KOPT-K1 (cell line): ENCODE results near the gene MGST2.

Experiments
- H3K27ac ChIP-seq: fragments of 200-600 bp; sonication (generic); 2 replicates; pipeline ENCODE4 v1.5.1; 2016; ENCODE audit warnings: antibody characterized with exemption, mild to moderate bottlenecking, low read depth, low read length; ENCODE audit not compliant: poor library complexity, severe bottlenecking
- H3K36me3 ChIP-seq: fragments of 200-600 bp; sonication (generic); 2 replicates; pipeline ENCODE4 v1.5.1; 2017; ENCODE audit warnings: antibody characterized with exemption, mild to moderate bottlenecking, low read length, moderate library complexity; ENCODE audit not compliant: insufficient read depth
- H3K9me3 ChIP-seq: fragments of 200-600 bp; sonication (generic); 2 replicates; pipeline ENCODE4 v1.5.1; 2017; ENCODE audit warnings: antibody characterized with exemption, low read length, mild to moderate bottlenecking; ENCODE audit not compliant: insufficient read depth, poor library complexity, severe bottlenecking

Gene MGST2

DNA sequence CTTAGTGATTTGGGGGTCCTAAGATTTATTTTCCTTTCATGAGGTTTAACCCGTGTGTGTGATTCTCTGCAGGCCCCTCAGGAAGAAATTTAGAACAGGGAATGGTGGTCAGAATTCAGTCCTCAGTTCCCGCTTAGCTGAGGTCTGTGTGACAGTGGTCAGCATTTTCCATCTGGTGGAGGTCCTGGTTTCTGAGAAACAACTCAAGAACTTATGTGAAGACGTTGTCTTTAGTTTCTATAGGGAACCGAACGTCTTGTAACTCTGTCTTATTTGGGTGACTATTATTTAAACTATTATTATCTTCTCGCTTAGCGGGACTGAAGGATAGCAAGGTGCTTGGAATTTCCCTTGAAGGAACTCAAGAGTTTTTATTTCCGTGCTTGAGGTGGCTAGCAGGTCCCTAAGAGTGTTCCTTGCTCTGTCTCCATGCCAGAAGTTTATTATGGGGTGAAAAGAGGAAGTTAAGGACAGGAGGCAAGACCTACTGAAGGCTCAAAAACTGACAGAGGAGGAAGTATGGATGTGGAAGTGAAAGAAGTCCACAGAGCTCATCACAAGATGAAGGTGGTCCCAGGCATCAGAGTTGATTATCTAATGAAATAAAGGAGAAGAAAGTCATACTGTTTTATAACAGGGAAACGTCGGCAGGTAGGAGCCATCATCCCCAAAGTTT is 9.4 kb downstream of the MGST2 start:
- H3K9me3 ChIP-seq: no peaks in the 10 kb centered on the region
- H3K27ac ChIP-seq: no peak overlapping the region
- H3K36me3 ChIP-seq: no peaks in the 10 kb centered on the region; the same call in 1 of the 2 replicates

DNA sequence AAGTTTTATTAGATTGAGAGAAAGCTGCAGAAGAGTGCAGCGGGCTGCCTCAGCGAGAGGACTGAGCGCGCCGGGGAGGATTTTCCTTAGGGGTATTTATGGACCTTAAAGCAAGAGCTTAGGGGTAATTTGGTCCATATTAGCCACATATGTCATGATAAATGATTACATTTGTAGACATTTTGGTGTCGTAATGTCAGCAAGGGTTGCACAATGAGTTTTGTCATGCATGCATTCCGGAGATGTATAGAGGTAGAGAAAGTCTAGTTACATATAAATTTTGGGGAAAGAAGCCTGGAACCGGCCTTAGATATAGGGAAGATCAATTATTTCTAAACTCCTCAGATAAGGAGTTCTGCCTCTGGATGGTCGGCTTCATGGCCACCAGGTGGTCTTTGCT is 10.0 kb downstream of the MGST2 start:
- no peak overlapping the region for H3K27ac ChIP-seq

DNA sequence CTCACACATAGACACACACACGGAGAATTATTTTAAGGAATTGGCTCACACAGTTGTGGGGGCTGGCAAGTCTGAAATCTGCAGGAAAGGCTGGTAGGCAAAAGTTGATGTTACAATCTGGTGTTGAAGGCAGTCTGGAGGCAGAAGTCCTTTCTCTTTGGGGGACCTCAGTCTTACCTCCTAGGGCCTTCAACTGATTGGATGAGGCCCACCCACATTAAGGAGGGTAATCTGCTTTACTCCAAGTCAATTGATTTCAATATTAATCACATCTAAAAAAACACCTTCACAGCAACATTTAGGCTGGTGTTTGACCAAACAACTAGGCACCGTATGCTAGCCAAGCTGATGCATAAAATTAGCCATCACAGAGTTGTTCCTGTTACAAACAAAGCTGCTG is 10.7 kb downstream of the MGST2 start:
- no peaks in the 10 kb centered on the region; the same call in 1 of the 2 replicates for H3K36me3 ChIP-seq
- no peaks in the 10 kb centered on the region for H3K9me3 ChIP-seq
- no peak overlapping the region for H3K27ac ChIP-seq

More for the DNA sequence above, 10.0 kb downstream of the MGST2 start:
- H3K9me3 ChIP-seq: no peaks in the 10 kb centered on the region
- H3K36me3 ChIP-seq: no peaks in the 10 kb centered on the region; the same call in 1 of the 2 replicates

DNA sequence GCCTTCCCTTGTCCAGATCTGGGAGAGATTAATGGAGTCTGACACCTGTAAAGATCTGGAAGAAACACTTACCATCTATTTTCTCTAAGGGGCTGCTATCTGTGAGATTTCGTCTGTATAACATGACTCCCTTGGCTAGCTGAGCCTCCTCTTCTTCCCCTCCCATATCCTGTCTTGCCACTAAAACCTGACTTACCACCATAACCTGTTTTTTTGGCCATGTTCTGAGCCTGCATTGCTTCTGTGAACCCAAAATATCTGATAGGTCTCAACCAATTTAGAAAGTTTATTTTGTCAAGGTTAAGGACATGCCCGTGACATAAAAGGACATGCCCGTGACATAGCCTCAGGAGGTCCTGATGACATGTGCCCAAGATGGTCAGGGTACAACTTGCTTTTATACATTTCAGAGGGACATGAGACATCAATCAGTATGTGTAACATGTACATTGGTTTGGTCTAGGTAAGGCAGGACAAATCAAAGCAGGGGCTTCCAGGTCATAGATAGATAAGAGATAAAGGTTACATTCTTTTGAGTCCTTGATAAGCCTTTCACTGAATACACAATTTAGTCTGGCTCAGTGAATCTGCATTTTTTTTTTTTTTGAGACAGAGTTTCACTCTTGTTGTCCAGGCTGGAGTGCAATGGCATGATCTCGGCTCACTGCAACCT is 11.4 kb downstream of the MGST2 start:
- Histone ChIP-seq H3K9me3 (no peaks in the 10 kb centered on the region), H3K36me3 (no peaks in the 10 kb centered on the region; the same call in 1 of the 2 replicates), H3K27ac (no peak overlapping the region)

DNA sequence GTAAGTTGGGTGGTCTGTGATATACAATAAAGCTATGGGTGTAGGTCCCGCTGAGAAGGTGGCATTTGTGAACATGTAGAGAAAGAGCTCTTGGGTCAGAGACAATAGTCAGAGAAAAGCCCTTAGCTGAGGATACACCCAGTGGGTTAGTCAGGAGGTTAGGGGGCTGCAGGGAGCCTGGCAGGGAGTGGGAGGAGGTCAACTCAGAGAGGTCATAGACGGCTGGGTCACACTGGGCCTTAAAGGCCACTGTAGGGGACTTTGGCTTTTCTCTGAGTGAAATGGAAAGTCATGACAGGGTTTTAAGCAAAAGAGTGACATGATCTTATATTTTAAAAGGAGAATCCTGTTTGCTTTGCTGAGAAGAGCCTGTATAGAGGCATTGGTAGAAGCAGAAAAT is 16.7 kb downstream of the MGST2 start:
- Histone ChIP-seq H3K36me3 (no peaks in the 10 kb centered on the region; the same call in 1 of the 2 replicates), H3K27ac (no peak overlapping the region), H3K9me3 (peaks cover 14% of the 10 kb centered on the region)

DNA sequence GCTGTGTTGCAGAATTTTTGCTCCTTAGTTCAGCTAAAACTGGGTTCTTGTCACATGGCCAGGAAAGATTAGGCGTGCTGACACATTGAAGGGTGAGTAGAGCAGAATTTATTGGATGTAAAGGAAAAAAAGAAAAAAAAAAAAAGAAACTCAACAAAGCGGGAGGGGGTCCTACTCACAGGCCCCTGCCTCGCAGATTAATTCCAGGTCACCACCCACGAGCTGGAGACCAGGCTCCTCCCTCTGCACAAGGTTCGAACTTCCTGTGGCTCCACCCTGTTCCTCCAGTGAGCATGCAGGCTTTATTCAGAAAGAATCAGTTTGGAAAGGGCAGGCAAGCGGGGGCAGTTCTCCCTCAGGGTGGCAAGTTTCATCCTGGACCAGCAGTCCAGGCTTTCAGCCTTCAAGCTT is 17.1 kb downstream of the MGST2 start:
- Histone ChIP-seq H3K9me3 (peaks cover 14% of the 10 kb centered on the region), H3K36me3 (no peaks in the 10 kb centered on the region; the same call in 1 of the 2 replicates), H3K27ac (no peak overlapping the region)

DNA sequence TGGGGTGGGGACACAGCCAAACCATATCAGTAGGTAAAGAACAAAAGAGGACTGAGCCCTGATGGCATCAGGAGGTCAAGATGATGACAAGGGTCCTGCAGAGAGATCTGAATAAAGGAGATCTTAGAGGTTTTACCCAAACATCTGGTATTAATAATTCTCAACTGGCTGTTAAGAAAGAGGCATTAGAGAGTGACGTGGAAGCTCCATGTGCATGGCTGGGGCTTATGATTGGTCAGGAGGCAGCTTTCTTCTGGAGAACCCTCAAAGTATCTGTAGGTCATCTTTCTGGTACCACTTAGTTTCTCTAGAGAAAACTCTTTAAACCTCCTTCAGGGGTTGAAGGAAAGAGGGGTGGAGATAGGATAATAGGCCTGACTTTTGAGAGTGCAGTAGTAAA is 18.7 kb downstream of the MGST2 start:
- Histone ChIP-seq H3K27ac (no peak overlapping the region), H3K9me3 (peaks cover 14% of the 10 kb centered on the region)

DNA sequence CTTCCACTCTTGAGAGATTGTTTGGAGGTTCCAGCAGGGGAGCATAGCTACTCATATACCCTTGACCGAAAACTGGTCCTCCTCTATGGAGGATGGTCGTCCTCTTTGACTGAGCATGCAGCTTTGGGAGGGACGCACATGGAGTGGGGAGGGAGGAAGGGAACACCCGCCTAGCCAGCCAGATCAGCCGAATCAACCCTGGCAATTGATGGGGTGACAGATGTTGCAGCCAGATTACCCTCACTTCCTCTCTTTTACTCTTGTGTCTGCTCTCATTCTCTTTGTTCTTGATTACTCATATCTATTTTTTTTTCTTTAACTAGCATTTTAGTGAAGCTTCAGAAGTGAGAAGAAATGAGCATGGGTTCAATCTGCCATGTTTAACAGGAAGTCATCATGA is 19.6 kb downstream of the MGST2 start:
- peaks cover 14% of the 10 kb centered on the region for H3K9me3 ChIP-seq
- H3K36me3 ChIP-seq: no peaks in the 10 kb centered on the region
- H3K27ac ChIP-seq: no peak overlapping the region

More for the DNA sequence above, 18.7 kb downstream of the MGST2 start:
- H3K36me3 ChIP-seq: no peaks in the 10 kb centered on the region; the same call in 1 of the 2 replicates

DNA sequence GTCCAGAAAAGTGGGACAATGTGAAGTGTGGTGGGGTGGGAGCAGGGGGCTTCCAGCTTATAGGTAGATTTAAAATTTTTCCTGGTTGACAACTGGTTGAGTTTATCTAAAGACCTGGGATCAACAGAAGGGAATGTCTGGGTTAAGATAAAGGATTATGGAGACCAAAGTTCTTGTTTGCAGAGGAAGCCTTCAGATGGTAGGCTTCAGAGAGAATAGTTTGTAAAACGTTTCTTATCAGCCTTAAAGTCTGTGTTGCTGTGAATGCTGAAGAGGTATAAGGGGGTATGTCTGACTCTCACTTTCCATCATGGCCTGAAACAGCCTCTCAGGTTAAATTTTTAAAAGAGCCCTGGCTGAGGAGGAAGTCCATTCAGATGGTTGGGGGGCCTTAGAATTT is 20.5 kb downstream of the MGST2 start:
- Histone ChIP-seq H3K27ac (no peak overlapping the region), H3K36me3 (no peaks in the 10 kb centered on the region), H3K9me3 (peaks cover 14% of the 10 kb centered on the region)

DNA sequence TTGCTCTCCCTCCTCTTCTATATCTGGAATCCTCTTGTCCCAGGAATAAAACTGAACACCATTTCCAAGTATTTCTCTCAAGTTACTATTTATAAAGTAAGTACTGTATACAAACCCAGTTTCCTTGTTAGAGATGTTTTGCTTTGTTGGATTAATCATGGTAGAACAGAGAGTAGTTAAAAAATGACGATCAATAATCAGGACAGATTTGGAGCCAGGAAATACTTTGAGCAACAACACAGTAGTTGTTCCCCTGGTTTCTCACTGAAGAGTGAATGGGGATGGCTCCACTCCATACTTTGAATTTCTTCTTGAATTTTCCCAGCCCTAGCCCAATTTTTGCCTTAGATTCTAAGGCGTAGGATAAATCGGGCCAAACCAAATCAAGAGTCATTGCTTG is 21.4 kb downstream of the MGST2 start:
- H3K27ac ChIP-seq: no peak overlapping the region
- peaks cover 14% of the 10 kb centered on the region for H3K9me3 ChIP-seq
- no peaks in the 10 kb centered on the region for H3K36me3 ChIP-seq

DNA sequence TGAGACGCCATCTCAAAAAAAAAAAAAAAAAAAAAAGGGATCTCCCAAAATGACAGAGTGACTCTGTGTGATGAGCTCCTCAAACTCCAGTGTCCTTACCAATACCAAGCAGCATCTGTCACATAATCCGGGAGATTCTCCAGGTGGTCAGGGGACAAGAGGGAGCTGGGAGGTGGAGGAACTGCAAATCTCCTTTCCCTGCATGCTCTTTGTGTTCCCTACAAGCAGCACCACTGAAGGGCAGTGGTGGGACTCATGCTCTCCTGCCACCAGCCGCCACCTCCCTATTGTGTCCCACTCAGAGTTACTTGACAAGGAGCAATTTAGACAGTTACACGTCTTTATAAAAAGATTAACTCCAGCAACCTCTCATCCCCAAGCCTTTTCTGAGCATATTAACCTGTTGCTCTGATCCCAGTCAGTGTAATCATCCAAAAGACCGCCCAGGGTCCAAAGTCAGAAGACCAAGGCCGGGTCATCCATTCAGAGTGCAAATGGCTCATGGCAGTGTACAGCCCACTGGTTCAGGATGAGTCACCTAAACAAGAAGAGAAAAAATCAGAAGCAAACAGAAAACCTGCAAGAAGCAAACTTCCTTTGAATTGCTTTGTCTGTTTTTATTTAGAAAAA is 23.6 kb downstream of the MGST2 start:
- H3K9me3 ChIP-seq: peaks cover 12% of the 10 kb centered on the region
- no peaks in the 10 kb centered on the region for H3K36me3 ChIP-seq
- no peak overlapping the region for H3K27ac ChIP-seq

DNA sequence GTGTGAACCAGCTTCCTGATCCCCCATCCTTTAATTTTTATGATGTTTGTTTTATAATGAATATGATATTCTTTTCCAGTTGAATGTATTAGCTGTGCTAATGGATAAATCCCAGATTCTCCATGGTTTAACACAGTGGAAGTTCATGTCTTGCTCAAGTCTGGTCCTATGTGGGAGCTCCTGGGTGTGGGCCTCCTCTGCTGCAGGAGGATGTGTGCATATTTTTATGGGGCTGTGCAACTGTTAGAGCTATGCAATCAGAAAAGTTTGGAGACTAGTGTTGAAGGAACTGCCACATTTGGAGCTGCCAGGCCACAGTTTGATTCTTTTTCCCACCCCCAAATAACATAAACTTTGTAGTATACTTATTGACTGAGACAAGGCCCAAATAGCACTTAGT is 24.8 kb downstream of the MGST2 start:
- no peaks in the 10 kb centered on the region for H3K36me3 ChIP-seq
- no peaks in the 10 kb centered on the region for H3K9me3 ChIP-seq
- H3K27ac ChIP-seq: no peak overlapping the region

DNA sequence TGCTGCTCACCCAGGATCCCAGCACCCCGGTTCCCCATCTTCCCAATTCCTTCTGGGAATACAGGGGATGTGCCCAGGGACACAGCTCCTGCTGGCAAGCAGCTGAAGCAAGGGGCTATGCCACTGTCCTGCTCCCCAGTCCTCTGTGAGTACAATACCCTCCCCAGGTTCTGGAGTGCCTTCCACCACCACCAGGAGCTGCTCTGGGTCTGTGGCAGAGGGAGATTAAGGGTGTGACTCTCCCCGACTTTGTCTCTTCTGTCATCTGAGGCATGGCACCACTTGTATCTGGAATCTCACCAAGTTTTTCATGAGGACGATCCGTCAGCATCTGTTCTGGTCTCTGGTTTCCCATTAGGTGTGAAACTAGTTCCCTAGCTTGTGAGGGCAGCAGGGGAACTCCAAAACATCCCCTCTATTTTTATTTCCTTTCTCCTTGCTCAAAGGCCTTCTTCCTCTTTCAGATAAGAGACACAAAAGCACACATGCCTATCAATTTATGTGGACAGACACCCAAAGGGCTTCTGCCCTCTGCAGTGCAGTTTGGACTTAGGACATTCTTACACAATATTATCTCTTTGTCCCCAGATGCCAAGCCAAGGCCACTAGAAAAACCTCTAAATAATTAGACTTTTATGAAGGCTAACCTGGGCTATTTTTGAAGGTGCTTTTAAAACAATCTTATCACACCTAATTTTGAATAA is 26.8 kb downstream of the MGST2 start:
- H3K27ac ChIP-seq: no peak overlapping the region
- peaks cover 4% of the 10 kb centered on the region; the same call in 1 of the 2 replicates for H3K36me3 ChIP-seq
- H3K9me3 ChIP-seq: no peaks in the 10 kb centered on the region

DNA sequence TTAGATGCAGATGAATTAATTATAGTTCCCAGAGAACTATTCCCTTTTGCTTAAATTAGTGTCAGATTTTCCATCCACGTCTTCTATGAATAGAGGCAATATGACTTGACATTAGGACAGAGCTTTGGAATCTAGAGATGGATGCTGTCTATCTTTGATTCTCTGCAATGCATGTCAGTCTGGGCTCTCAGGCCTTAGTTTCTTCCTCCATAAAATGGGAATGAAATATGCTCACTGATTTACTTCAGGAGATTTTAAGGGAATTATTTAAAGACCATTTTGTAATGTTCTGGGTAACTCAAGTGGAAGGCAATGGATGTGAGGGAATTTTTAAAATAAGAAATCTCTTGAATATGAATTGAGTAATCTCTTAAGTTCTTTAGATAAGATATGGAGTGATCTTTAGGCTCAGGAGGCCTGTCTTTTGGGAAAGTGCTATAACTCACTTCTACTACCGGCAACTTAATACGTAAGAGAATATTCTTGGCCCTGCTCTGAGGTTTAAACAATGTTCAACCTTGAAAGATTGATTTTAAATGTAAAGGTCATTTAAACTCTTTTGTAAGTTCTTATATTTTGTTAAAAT is 29.0 kb downstream of the MGST2 start:
- H3K36me3 ChIP-seq: peaks cover 4% of the 10 kb centered on the region; the same call in 1 of the 2 replicates
- H3K27ac ChIP-seq: no peak overlapping the region
- H3K9me3 ChIP-seq: no peaks in the 10 kb centered on the region

DNA sequence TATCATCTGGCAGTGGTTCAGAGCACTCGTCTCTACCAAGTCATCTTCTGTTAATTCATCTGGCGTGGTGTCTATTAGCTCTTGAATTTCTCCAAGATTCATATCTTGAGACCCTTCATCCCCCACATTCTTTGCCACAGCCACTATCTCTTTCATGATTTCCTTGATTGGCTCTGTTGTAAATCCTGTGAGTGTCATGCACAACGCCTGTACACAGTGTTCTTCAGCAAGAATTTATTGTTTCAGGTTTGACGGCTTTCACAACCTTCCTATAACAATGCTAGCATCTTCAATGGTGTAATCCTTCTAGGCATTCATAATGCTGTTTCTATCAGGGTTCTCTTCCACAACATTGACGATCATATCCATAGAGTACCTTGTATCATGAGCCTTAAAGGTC is 30.9 kb downstream of the MGST2 start:
- H3K36me3 ChIP-seq: peaks cover 4% of the 10 kb centered on the region; the same call in 1 of the 2 replicates
- H3K27ac ChIP-seq: no peak overlapping the region

More for the DNA sequence above, 30.9 kb downstream of the MGST2 start:
- H3K9me3 ChIP-seq: no peaks in the 10 kb centered on the region
